ENCODE measurements around the gene TDRD1.

The TDRD1 gene

DNA sequence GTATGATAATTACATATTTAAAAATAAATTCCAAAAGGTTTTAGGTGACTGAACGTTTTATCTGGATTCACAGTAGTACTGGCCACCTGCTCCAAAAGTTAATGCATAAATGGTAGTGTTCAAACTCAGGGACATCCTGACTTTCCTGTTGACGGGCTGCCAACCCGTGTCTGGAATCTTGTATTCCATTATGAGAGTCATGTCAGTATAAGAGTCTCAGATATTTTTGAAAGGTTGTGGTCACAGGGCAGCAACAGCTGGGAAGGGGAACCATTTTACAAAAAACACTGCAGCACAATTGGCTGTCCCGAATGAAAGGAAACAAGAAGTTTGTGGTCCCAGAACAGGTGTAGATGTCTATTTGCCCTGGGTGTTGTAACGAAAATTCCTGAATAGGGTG is 2.8 kb downstream of the TDRD1 start (continued):
- TF ChIP-seq, protein P1, sequence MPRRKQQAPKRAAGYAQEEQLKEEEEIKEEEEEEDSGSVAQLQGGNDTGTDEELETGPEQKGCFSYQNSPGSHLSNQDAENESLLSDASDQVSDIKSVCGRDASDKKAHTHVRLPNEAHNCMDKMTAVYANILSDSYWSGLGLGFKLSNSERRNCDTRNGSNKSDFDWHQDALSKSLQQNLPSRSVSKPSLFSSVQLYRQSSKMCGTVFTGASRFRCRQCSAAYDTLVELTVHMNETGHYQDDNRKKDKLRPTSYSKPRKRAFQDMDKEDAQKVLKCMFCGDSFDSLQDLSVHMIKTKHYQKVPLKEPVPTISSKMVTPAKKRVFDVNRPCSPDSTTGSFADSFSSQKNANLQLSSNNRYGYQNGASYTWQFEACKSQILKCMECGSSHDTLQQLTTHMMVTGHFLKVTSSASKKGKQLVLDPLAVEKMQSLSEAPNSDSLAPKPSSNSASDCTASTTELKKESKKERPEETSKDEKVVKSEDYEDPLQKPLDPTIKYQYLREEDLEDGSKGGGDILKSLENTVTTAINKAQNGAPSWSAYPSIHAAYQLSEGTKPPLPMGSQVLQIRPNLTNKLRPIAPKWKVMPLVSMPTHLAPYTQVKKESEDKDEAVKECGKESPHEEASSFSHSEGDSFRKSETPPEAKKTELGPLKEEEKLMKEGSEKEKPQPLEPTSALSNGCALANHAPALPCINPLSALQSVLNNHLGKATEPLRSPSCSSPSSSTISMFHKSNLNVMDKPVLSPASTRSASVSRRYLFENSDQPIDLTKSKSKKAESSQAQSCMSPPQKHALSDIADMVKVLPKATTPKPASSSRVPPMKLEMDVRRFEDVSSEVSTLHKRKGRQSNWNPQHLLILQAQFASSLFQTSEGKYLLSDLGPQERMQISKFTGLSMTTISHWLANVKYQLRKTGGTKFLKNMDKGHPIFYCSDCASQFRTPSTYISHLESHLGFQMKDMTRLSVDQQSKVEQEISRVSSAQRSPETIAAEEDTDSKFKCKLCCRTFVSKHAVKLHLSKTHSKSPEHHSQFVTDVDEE (CRISPR knock-in tag; IDR thresholded peaks at IDR 0.05) = no peak
- no peak for TF ChIP-seq TOX (CRISPR knock-in tag; IDR thresholded peaks at IDR 0.05; ENCODE audit: borderline replicate concordance)

DNA sequence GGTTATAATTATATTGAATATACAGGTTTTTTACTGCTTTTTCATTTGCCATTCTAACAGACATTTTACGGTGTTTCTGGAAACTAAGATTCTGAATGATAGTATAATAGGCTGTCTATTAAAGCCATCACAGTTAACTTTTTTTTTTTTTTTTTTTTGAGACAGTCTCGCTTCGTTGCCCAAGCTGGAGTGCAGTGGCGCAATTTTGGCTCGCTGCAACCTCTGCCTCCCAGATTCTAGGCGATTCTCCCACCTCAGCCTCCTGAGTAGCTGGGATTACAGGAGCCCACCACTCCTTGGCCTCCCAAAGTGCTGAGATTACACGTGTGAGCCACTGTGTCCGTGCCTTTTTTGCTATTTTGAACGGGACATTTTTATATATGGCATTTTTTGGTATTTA is 4.4 kb downstream of the TDRD1 start:
- no peak for TF ChIP-seq ZNF70 (CRISPR knock-in tag; IDR thresholded peaks at IDR 0.05)
- TF ChIP-seq, protein P2, sequence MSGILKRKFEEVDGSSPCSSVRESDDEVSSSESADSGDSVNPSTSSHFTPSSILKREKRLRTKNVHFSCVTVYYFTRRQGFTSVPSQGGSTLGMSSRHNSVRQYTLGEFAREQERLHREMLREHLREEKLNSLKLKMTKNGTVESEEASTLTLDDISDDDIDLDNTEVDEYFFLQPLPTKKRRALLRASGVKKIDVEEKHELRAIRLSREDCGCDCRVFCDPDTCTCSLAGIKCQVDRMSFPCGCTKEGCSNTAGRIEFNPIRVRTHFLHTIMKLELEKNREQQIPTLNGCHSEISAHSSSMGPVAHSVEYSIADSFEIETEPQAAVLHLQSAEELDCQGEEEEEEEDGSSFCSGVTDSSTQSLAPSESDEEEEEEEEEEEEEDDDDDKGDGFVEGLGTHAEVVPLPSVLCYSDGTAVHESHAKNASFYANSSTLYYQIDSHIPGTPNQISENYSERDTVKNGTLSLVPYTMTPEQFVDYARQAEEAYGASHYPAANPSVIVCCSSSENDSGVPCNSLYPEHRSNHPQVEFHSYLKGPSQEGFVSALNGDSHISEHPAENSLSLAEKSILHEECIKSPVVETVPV (CRISPR knock-in tag; IDR thresholded peaks at IDR 0.05) = no peak
- no peak for TF ChIP-seq GLIS3 (CRISPR knock-in tag; IDR thresholded peaks at IDR 0.05)
- ATAC-seq = no peak

DNA sequence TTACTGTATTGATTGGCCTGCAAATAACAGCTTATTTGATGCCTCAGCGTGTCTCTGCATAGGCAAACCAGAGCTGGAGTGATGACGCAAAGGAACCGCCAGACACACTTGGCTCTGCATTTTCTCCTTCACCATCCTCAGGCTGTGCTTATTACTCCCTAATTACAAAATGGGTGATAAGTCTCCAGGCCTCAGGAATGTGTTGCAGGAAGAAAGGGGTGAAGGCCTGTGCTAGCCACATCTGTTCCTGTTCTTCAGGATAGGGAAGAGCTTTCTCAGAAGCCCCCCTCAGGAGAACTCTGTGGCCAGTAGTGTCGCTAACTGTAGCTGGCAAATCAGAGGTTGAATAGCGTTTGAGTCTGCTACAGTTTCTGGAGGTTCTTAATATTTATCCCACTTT is 5.1 kb downstream of the TDRD1 start:
- TF ChIP-seq, protein P3, sequence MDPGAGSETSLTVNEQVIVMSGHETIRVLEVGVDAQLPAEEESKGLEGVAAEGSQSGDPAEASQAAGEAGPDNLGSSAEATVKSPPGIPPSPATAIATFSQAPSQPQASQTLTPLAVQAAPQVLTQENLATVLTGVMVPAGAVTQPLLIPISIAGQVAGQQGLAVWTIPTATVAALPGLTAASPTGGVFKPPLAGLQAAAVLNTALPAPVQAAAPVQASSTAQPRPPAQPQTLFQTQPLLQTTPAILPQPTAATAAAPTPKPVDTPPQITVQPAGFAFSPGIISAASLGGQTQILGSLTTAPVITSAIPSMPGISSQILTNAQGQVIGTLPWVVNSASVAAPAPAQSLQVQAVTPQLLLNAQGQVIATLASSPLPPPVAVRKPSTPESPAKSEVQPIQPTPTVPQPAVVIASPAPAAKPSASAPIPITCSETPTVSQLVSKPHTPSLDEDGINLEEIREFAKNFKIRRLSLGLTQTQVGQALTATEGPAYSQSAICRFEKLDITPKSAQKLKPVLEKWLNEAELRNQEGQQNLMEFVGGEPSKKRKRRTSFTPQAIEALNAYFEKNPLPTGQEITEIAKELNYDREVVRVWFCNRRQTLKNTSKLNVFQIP (CRISPR knock-in tag; IDR thresholded peaks at IDR 0.05; ENCODE audit: borderline replicate concordance, low read depth) = no peak
- no peak for TF ChIP-seq ARNTL (CRISPR knock-in tag; IDR thresholded peaks at IDR 0.05; ENCODE audit: borderline replicate concordance, low read depth)
- TF ChIP-seq CSDC2 (CRISPR knock-in tag; IDR thresholded peaks at IDR 0.05) = no peak
- no peak for ATAC-seq

DNA sequence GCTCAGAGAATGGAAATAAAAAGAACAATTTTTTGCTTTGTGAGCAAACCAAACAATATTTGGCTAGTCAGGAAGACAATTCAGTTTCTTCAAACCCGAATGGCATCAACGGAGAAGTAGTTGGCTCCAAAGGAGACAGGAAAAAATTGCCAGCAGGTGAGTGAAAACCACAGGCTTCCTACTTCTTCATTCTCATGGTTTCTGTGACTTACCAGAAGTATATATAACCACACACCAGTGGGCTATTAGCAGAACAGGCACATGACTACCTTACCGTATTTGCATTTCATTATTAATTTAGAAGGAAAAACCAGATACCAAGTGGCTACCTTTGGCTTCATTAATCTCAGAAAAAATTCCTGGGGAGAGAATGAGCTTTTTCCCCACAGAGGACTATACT is 8.8 kb downstream of the TDRD1 start:
- TF ChIP-seq, protein P4, sequence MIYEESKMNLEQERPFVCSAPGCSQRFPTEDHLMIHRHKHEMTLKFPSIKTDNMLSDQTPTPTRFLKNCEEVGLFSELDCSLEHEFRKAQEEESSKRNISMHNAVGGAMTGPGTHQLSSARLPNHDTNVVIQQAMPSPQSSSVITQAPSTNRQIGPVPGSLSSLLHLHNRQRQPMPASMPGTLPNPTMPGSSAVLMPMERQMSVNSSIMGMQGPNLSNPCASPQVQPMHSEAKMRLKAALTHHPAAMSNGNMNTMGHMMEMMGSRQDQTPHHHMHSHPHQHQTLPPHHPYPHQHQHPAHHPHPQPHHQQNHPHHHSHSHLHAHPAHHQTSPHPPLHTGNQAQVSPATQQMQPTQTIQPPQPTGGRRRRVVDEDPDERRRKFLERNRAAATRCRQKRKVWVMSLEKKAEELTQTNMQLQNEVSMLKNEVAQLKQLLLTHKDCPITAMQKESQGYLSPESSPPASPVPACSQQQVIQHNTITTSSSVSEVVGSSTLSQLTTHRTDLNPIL (CRISPR knock-in tag; IDR thresholded peaks at IDR 0.05; ENCODE audit: low read depth) = no peak
- no peak for TF ChIP-seq ZNF70 (CRISPR knock-in tag; IDR thresholded peaks at IDR 0.05)
- TF ChIP-seq, protein P3 (CRISPR knock-in tag; IDR thresholded peaks at IDR 0.05; ENCODE audit: borderline replicate concordance, low read depth) = no peak
- ATAC-seq = no peak

DNA sequence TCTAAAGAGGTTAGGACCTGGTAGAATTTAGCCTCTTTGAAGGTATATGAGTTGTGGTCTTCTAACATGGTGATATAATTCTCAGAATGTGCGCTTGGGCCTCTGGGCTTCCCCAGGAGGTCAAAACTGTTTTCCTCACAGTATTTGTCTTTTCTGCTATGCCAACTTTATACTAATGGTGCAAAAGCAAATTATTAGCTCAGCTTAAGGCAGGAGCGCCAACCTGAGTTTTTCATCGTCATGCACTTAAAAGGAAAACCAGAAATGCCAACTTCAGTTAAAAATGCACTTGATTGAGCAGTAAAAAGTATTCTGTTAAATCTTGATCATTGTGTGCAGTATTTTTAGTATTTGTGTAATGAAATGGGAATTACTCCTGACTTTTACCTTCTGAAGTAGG is 9.7 kb downstream of the TDRD1 start:
- ATAC-seq = no peak
- TF ChIP-seq, protein P1 (CRISPR knock-in tag; IDR thresholded peaks at IDR 0.05) = no peak
- no peak for TF ChIP-seq OSR1 (CRISPR knock-in tag; IDR thresholded peaks at IDR 0.05)
- no peak for TF ChIP-seq TCF4 (CRISPR knock-in tag; IDR thresholded peaks at IDR 0.05; ENCODE audit: borderline replicate concordance)
- no peak for TF ChIP-seq ZNF565 (CRISPR knock-in tag; conservative IDR thresholded peaks at IDR 0.05; ENCODE audit: low read depth)
- TF ChIP-seq CSDC2 (CRISPR knock-in tag; IDR thresholded peaks at IDR 0.05) = no peak
- TF ChIP-seq, protein P2 (CRISPR knock-in tag; IDR thresholded peaks at IDR 0.05) = no peak
- TF ChIP-seq, protein P3 (CRISPR knock-in tag; IDR thresholded peaks at IDR 0.05; ENCODE audit: borderline replicate concordance, low read depth) = no peak
- no peak for TF ChIP-seq ZNF70 (CRISPR knock-in tag; IDR thresholded peaks at IDR 0.05)
- no peak for TF ChIP-seq RARB (CRISPR knock-in tag; IDR thresholded peaks at IDR 0.05)
- no peak for TF ChIP-seq ZFP30 (CRISPR knock-in tag; IDR thresholded peaks at IDR 0.05)
- TF ChIP-seq PPARA (CRISPR knock-in tag; IDR thresholded peaks at IDR 0.05; ENCODE audit: borderline replicate concordance) = no peak
- no peak for TF ChIP-seq SNAI2 (CRISPR knock-in tag; IDR thresholded peaks at IDR 0.05)

All from SK-N-SH treated with all-trans-retinoic acid at 6 μM for 48 hours (cell line).